C1 segment of cervical spinal cord (tissue), 14 donors: ENCODE measurements around the gene PRR23E.

ENCODE experiments used
- DNase-seq, 14 donors: peaks; one replicate each; lab custom pipeline; 2025; lab: John Stamatoyannopoulos, UW

Gene PRR23E

GRCh38 chr3:127224118-127224517, 31.2 kb downstream of the PRR23E start:
- no peak for DNase-seq

GRCh38 chr3:127226457-127226856, 33.5 kb downstream of the PRR23E start:
- DNase-seq = no peak

GRCh38 chr3:127226946-127227842, 34.3 kb downstream of the PRR23E start:
- no peak for DNase-seq

DNA sequence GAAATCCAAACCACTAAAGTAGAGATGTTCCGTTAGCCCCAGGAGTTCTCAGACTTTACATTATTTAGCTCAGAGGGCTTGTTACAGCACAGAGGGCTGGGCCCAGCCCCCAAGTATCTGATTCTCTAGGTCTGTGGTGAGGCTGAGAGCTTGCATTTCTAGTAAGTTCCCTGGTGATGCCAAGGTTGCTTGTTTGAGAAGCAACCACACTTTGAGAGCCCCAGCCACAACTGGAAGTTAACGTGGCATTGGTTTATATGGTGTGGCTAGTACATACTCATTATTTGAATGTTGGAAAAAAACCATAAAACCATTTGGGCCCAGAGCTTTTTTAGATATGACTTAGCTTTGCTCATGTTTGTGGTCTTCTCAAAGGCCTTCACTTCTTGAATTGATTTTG, 35.9 kb downstream of the PRR23E start:
- DNase-seq = no peak

GRCh38 chr3:127233371-127233770, 40.4 kb downstream of the PRR23E start:
- DNase-seq = no peak

- no peak for DNase-seq
Measured at GRCh38 chr3:127234778-127235177, 41.8 kb downstream of the PRR23E start.

DNA sequence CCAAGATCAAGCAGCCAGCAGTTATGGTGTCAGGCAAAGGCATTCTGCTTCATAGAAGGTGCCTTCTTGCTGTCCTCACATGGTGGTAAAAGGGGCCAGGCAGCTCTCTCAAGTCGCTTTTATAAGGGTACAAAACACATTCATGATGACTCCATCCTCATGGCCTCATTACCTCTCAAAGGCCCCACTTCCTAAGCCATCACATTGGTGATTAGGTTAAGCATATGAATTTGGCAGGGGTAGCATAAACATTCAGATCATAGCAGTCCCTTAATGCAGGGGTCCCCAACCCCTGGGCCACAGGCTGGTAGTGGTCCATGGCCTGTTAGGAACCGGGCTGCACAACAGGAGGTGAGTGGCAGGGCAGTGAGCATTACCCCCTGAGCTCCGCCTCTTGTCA, 42.8 kb downstream of the PRR23E start:
- no peak for DNase-seq

GRCh38 chr3:127237835-127238234, 44.9 kb downstream of the PRR23E start:
- no peak for DNase-seq

DNA sequence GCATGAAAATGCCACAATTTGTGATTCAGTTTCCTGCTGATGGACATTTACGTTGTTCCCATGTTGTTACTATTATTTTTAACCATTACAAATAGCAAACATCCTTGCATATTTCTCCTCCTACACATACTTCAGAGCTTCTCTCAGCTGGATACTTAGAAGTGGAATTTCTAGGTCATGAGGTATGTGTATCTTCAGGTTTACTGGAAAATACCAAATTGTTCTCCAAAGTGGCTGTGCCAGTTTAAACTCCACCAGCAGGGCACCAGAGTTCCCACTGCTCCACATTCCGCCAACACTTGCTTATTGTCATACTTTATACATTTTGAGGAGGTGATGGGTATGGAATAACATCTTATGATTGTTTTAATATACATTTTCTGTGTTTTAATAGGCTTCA, 45.7 kb downstream of the PRR23E start:
- no peak for DNase-seq

DNA sequence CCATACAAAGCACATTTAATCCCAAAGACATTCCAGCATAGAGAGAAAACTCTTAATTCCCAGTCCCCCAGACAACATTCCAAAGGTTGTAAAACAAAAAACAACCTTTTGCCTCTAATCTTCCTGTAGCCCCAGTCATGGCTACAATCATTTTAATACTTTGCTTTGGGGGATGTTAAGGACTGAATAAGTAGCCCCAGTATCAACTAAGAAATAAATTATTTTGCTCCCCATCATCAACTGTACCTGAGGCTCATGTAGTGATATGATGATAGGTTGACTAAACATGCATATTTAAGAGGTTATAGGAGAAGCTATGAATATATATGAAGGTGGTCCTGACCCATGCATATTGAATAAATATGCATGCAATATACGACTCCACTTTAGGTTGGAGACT, 54.4 kb downstream of the PRR23E start:
- DNase-seq = no peak
